Activated CD8-positive, alpha-beta memory T cell treated with anti-CD3 and anti-CD28 coated beads for 4 hours (primary cell): ENCODE measurements around the gene PTGDR2.
A peak's percentile ranks its signal among the peaks of the same experiment; 100 is the strongest.
"Not testable (repeated sequence)": the region's sequence is repeated elsewhere in the genome, so short reads cannot be mapped to it uniquely, and the experiment has no call there.

Experiments used
- DNase-seq, 2 donors: peaks; one replicate each; pipeline ENCODE4 v3.0.0-alpha.2; 2020; ENCODE audit warnings: low read depth in 2 of 2

The PTGDR2 gene

DNA sequence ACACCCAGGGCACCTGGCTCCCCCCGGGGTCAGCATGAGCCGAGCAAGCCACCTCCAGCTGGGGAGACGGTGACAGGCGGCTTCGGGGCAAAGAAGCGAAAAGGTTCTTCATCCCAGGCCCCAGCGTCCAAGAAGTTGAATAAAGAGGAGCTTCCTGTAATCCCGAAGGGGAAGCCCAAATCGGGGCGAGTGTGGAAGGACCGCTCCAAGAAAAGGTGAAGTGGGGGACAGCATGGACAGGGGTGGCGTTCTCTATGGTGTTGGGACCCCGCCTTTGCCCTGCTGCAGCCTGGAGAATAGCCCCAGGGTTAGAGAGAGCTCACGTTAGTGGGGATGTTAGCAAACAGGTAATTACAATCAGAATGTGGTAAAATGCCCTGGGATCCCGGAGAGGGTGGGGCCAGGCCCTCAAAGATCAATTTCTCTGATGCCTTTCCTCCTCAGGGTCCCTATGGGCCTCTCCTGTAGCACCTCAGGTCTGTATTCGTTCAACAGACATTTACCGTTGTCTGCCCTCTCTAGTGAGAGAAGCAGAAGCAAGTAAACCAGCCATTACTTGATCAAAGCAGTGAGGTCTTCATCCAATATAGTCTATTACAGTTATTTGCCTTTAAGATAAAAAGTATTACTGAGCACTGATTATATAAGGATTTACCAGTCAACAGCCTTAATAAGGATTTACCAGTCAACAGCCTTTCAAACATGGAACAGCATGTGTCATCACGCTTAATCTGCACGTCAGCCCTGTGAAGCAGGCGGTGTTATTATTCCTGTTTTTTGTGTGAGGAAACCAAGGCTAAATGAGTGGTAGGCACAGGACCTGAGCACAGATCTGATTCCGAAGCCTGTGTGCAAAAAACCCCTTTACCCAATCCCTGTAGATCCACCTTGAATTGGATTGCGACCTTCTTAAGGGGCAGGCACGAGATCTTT is 12.8 kb downstream of the PTGDR2 start:
- DNase-seq = no peak

- peak; percentile 97 to 98 for DNase-seq
Observed at GRCh38 chr11:60841797-60842667, 13.7 kb downstream of the PTGDR2 start, which contains the start of gene CCDC86. Gene CCDC86 (plus strand): TSS chr11:60842113. CDS start chr11:60842125, 12 bp downstream.

- DNase-seq = no peak
Observed at GRCh38 chr11:60840470-60841430, 15.0 kb downstream of the PTGDR2 start.

DNA sequence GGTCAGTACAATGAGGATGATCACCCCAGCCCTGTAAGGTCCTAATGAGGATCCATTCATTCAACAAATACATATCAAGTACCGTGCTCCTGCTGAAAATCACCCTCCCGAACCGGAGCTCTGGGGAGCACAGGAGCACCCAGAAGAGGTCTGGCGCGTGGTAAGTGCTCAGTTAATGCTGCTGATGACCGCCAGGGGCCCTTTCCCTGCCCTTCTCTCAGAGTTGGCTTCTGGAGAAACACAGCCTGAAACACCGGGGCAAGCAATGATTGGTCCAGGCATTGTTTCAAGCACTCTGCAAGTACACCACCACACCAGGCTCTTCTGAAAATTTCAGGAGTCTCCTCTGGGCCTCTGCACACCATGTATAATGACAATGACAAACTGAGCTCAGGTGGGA is 17.6 kb downstream of the PTGDR2 start:
- no peak for DNase-seq

GRCh38 chr11:60836866-60837515 is 18.8 kb downstream of the PTGDR2 start:
- no peak for DNase-seq

- DNase-seq = no peak
Observed at GRCh38 chr11:60835534-60835846, 20.3 kb downstream of the PTGDR2 start.

- no peak for DNase-seq
Observed at GRCh38 chr11:60834742-60835533, 20.8 kb downstream of the PTGDR2 start.

GRCh38 chr11:60831501-60832079 is 24.2 kb downstream of the PTGDR2 start:
- no peak for DNase-seq

GRCh38 chr11:60831143-60831500 is 24.6 kb downstream of the PTGDR2 start:
- DNase-seq = peak; percentile 53 to 65

DNA sequence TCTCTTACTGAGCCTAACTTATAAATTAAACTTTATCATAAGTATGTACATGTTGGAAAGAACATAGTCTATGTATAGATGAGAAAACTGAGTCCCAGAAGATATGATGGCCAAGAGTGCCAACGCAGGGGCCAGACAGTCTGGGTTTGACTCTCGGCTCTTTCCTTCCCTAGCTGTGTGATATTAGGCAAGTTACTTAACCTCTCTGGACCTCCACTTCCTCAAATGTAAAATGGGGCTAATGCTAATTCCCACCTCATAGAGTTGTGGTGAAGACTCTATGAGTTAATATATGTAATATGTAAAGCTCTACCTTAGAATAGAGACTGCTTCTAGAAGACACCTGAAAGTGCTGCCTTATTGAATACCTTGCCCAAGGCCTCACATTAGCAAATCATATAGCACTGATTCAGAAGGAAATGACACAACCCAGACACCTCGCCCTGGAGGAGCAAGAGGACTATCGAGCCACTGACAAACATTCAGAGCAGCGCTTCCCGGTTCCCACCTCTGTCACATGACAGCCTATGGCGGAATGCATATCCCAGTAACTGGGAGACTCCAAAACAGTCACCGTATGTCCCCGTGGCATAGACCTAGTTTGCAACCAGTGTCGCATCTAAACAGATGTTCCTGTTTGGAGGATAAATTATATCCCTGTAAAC is 25.1 kb downstream of the PTGDR2 start:
- DNase-seq = no peak

DNA sequence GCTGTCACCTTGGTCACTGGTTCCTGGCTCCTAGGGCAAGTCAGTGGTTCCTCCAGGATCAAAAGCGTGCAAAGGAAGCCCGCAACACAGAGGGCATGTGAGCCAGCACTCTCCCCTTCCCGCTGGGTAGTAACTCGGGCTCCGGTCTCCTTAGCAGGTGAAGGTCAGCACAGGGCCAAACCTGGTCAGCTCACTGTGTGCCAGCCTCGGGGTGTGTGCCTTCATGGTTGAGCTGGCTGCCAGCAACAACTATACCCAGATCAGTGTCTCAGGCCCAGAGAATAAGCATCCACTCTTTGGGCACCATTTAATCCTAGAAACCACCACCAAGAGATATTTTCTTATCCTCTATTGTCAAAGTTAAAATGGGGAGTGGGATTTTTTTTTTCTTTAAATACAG is 30.0 kb downstream of the PTGDR2 start:
- no peak for DNase-seq

GRCh38 chr11:60825118-60825517 is 30.6 kb downstream of the PTGDR2 start:
- no peak for DNase-seq

GRCh38 chr11:60823745-60824306 is 31.9 kb downstream of the PTGDR2 start:
- DNase-seq = not testable (repeated sequence)

DNA sequence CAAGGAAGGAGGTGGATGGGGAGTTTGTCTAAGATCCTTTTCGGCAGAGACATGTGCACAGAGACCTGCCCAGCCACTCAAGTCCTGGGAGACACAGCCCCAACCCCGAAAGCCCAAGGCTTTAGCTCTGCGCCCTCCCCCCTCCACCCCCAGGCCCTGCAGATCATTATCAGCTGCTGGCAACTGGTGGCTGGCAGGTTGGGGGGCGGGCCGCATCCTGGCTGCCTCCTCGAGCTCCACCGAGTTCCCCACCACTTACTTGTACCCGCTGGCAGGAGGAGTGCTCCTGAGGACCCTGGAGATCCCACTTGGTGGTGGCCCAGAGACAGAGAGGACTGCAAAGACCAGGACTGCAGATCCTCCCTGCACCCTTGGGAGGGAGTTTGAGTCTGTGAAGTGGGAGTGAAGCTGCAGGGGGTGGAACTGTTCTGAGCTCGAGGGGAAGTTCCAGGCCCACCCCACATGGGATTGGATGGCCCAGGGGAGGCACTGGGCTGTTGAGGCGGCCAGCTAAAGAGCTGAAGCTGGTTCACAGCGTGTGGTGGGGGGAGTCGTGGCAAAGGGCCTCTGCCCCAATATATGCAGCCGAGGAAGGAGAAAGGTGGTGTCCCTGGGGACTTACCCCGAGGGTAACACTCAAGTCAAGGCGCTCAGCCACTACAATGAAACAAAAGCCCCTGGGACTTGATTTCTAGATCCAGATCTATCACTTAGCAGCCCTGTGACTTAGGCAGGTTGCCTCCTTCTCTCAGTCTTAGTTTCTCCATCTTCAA is 33.7 kb downstream of the PTGDR2 start:
- no peak for DNase-seq

DNA sequence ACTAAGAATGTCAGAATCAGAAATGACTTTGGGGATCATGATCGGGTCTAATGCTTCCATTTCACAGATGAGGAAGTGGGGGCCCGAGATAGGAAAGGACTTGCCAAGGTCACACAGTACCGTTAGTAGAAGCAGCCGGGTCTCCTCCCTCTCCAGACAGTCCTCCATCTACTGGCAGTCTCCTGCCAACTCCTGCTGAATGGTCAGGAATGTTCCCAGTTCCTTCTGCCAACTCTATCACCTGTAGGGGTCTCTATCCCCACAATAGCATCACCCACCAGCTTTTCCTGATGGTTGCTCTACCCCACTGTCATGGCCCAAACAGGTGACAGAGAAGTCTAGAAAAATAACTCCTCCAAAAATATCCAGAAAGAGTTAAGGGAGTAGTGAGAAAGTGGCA is 37.7 kb downstream of the PTGDR2 start:
- DNase-seq = no peak

DNA sequence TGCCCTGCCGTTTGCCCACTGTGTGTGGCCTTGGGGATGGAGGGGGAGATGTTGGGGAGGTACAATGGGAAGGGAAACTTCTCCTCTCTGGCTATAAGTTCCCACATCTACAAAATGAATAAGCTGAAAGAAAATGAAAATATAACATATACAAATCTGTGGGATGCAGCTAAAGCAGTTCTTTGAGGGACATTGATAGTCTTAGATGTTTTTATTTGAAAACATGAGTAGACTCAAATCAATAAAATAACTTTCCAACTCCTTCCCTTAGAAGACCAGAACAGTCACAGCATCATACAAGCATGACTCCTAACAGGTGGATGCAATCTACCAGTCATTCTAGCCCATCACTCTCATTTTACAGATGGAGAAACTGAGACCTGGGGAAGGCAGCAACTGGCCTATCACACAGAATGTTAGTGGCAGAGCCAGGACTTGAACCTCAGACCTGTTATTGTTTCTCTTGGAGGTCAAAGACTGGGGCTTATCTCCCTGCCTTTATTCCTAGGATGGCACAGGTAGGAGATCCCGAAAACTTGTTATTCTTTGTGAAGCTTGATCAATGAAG is 39.1 kb downstream of the PTGDR2 start:
- no peak for DNase-seq

DNA sequence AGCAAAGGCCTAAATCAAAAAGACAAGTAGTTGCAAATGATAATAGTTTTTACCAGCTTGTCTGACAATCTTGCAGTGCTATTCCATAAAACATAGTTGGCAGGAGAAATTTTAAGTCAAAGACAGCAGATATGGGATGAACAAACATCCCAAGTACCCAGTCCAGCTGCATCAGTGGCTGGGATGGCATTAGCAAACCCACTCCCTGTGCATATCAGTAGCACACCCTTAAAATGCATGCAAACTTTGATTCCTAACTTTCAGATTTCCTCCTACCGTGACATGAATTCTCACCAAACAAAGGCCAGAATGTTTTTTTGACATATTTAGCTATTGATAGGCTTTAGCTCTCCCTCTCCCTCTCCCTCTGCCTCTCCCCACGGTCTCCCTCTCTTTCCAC is 41.6 kb downstream of the PTGDR2 start:
- no peak for DNase-seq

DNA sequence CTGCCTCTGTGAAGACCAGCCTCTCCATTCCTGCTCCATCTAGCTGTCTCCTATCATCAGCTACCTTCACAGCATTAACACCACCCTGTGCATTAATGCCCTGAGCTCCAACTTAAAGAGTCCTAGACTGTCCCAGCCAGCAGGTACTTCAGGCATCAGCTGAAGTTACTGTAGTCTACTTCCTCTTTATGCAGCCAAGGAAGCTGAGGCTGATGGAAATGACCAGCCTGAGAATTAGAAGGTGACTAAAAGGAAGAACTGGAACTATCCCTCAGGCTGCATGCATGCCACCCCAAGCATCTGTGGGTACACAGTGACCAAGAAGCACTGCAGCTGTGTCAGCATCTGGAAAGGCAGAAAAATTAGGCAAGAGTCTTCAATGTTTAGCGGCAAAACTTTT is 42.4 kb downstream of the PTGDR2 start:
- DNase-seq = no peak
